ENCODE data around the gene TFB2M.

Gene TFB2M

DNA sequence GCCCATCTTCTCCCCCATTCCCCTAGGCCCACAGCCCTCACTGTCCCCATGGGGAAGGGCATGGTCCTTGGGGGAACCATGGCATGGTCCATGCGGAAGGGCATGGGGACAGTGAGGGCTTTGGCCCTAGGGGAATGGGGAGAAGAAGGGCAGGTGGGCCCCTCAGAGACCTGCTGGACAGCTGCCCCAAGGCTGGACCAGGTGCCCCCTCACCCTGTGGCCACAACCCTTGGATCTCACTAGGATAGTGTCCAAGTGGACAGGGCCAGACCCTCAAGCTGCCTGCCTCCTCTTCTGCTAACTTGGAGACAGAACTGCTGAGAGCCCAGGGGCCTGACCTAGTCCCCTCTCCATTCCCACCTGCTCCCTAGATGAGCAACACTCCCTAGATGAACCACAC is 46.5 kb downstream of the TFB2M start:
- no peaks in the 10 kb centered on the region for H3K27me3 ChIP-seq (ENCODE audit: insufficient read depth, low read length, poor library complexity, severe bottlenecking)
- H3F3A ChIP-seq (ENCODE audit: low read depth): no peaks in the 10 kb centered on the region
- no peaks in the 10 kb centered on the region for H4K20me1 ChIP-seq (ENCODE audit: insufficient read depth, low read length, poor library complexity, severe bottlenecking)
- no peak overlapping the region for H3K4me2 ChIP-seq (ENCODE audit: low read depth, low read length, poor library complexity, severe bottlenecking)
- TF ChIP-seq EZH2phosphoT487 (IDR thresholded peaks at IDR 0.05; ENCODE audit: borderline replicate concordance): no peak
- TF ChIP-seq, protein P1, sequence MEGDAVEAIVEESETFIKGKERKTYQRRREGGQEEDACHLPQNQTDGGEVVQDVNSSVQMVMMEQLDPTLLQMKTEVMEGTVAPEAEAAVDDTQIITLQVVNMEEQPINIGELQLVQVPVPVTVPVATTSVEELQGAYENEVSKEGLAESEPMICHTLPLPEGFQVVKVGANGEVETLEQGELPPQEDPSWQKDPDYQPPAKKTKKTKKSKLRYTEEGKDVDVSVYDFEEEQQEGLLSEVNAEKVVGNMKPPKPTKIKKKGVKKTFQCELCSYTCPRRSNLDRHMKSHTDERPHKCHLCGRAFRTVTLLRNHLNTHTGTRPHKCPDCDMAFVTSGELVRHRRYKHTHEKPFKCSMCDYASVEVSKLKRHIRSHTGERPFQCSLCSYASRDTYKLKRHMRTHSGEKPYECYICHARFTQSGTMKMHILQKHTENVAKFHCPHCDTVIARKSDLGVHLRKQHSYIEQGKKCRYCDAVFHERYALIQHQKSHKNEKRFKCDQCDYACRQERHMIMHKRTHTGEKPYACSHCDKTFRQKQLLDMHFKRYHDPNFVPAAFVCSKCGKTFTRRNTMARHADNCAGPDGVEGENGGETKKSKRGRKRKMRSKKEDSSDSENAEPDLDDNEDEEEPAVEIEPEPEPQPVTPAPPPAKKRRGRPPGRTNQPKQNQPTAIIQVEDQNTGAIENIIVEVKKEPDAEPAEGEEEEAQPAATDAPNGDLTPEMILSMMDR (conservative IDR thresholded peaks at IDR 0.05; ENCODE audit: low read length): no peak
- no peaks in the 10 kb centered on the region for H3K36me3 ChIP-seq (ENCODE audit: insufficient read depth, low read length)
- no peak overlapping the region for H3K4me3 ChIP-seq (ENCODE audit: low read length, poor library complexity, severe bottlenecking)
- no peaks in the 10 kb centered on the region for H3K9me2 ChIP-seq (replicated peaks; ENCODE audit: low read depth, low read length)
- no peak overlapping the region for H2AFZ ChIP-seq (ENCODE audit: low read length)
- H3K9me3 ChIP-seq (ENCODE audit: insufficient read depth, low read depth, low read length): peaks cover 12% of the 10 kb centered on the region; the same call in 1 of the 2 replicates
- H3K4me1 ChIP-seq (ENCODE audit: insufficient read depth, low read length, poor library complexity, severe bottlenecking): no peaks in the 10 kb centered on the region
- no peak overlapping the region for H3K9ac ChIP-seq (ENCODE audit: low read depth, low read length, poor library complexity, severe bottlenecking)
- H3K79me2 ChIP-seq (ENCODE audit: insufficient read depth, low read length): no peaks in the 10 kb centered on the region

DNA sequence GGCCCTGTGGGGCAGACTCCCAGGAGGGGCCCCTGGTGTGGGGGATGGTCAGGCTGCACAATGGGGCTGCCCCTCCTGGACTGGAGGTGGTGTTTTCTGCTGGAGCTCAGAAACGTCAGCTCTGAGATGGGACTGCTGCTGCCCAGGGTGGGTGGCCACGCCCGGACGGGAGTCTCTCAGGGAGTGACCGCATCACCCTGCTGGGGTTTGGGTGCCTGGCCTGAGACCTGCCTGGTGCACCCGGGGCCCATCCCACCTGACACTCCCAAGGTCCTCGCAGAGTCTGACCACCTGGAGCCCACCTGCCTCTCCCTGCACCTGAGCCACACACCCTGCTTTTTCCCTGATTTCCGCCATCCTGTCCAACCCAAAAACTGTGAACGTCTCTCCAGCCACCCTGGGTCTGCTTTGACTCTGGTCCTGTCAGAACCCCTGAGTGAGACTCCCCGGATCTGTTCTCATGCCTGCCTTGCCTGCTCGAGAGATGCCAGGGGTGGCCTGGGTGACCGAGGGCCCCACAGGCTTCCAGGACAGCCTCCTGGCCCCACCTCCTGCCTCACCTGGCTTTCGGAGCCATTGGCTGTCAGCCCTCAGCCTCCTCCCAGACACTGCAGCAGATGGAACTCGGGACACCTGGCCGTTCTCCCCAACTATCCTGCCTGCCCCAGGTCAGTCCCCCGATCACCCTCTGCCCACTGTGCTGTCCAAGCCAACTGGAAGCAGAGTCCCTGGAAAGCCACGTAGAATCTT is 47.4 kb downstream of the TFB2M start:
- Histone ChIP-seq H3K4me2 (ENCODE audit: low read depth, low read length, poor library complexity, severe bottlenecking) (no peak overlapping the region), H4K20me1 (ENCODE audit: insufficient read depth, low read length, poor library complexity, severe bottlenecking) (no peaks in the 10 kb centered on the region), H3K4me1 (ENCODE audit: insufficient read depth, low read length, poor library complexity, severe bottlenecking) (no peaks in the 10 kb centered on the region), H3F3A (ENCODE audit: low read depth) (no peaks in the 10 kb centered on the region), H3K9me3 (ENCODE audit: insufficient read depth, low read depth, low read length) (peaks cover 20% of the 10 kb centered on the region; the same call in 1 of the 2 replicates), H3K27me3 (ENCODE audit: insufficient read depth, low read length, poor library complexity, severe bottlenecking) (no peaks in the 10 kb centered on the region), H3K9me2 (replicated peaks; ENCODE audit: low read depth, low read length) (no peaks in the 10 kb centered on the region), H3K79me2 (ENCODE audit: insufficient read depth, low read length) (no peaks in the 10 kb centered on the region), H3K4me3 (ENCODE audit: low read length, poor library complexity, severe bottlenecking) (no peak overlapping the region), H3K36me3 (ENCODE audit: insufficient read depth, low read length) (no peaks in the 10 kb centered on the region), H3K9ac (ENCODE audit: low read depth, low read length, poor library complexity, severe bottlenecking) (no peak overlapping the region), H2AFZ (ENCODE audit: low read length) (no peak overlapping the region)
- TF ChIP-seq EZH2phosphoT487 (IDR thresholded peaks at IDR 0.05; ENCODE audit: borderline replicate concordance): no peak
- TF ChIP-seq, protein P1 (conservative IDR thresholded peaks at IDR 0.05; ENCODE audit: low read length): no peak

DNA sequence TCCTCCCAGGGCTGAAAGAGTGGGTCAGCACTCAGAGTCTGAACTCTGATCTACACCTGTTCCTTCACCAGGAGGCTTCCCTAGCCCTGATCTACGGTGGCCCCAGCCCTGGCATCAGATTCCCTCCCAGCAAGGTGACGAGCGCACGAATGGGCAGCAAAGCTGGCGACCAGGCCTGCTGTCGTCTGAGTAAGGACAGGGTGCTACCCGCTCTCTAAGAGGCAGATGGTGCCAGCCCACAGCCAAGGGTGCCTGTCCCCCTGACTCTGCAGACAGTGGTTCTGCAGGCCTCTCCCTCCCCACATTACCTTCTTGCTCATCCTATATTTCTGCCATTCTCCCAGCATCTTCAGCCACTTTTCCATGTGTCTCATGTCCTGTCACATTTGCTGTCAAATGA is 48.7 kb downstream of the TFB2M start:
- Histone ChIP-seq H3K9me2 (replicated peaks; ENCODE audit: low read depth, low read length) (no peaks in the 10 kb centered on the region), H4K20me1 (ENCODE audit: insufficient read depth, low read length, poor library complexity, severe bottlenecking) (no peaks in the 10 kb centered on the region), H3K36me3 (ENCODE audit: insufficient read depth, low read length) (no peaks in the 10 kb centered on the region), H3K4me3 (ENCODE audit: low read length, poor library complexity, severe bottlenecking) (no peak overlapping the region), H3F3A (ENCODE audit: low read depth) (no peaks in the 10 kb centered on the region), H3K79me2 (ENCODE audit: insufficient read depth, low read length) (no peaks in the 10 kb centered on the region), H3K9ac (ENCODE audit: low read depth, low read length, poor library complexity, severe bottlenecking) (no peak overlapping the region), H3K4me1 (ENCODE audit: insufficient read depth, low read length, poor library complexity, severe bottlenecking) (no peaks in the 10 kb centered on the region), H3K4me2 (ENCODE audit: low read depth, low read length, poor library complexity, severe bottlenecking) (no peak overlapping the region), H3K9me3 (ENCODE audit: insufficient read depth, low read depth, low read length) (peaks cover 21% of the 10 kb centered on the region; the same call in 1 of the 2 replicates), H2AFZ (ENCODE audit: low read length) (no peak overlapping the region), H3K27me3 (ENCODE audit: insufficient read depth, low read length, poor library complexity, severe bottlenecking) (no peaks in the 10 kb centered on the region)
- TF ChIP-seq, protein P1 (conservative IDR thresholded peaks at IDR 0.05; ENCODE audit: low read length): no peak
- no peak for TF ChIP-seq EZH2phosphoT487 (IDR thresholded peaks at IDR 0.05; ENCODE audit: borderline replicate concordance)
